Neural progenitor cell (in vitro differentiated cells): Measurements from ENCODE around the gene RGSL1. TPM values are rescaled to one million over a fixed set of nuclear protein-coding genes. Genes with fewer than 3 reads are reported as not detected.

Experiments used
- DNase-seq: peaks from one replicate; pipeline ENCODE4 v3.0.0-alpha.2; 2016; ENCODE audit warnings: low spot score
- H2AFZ ChIP-seq: fragments of 200-600 bp; sonication (generic); replicated peaks from 2 replicates; pipeline ENCODE4 v1.6.1; 2016; ENCODE audit warnings: antibody characterized with exemption
- H3F3A ChIP-seq: fragments of 200-600 bp; sonication (generic); 2 replicates; pipeline ENCODE4 v1.6.1; 2016; ENCODE audit warnings: antibody characterized with exemption, low read depth
- H3K27ac ChIP-seq: fragments of 200-600 bp; sonication (generic); 2 replicates; pipeline ENCODE4 v1.5.1; 2016; ENCODE audit warnings: mild to moderate bottlenecking
- H3K27me3 ChIP-seq: fragments of 200-600 bp; sonication (generic); 2 replicates; pipeline ENCODE4 v1.6.1; 2016; ENCODE audit warnings: mild to moderate bottlenecking, moderate library complexity
- H3K36me3 ChIP-seq: fragments of 200-600 bp; sonication (generic); 2 replicates; pipeline ENCODE4 v1.5.1; 2016
- H3K4me1 ChIP-seq: fragments of 200-600 bp; sonication (generic); 2 replicates; pipeline ENCODE4 v1.6.1; 2016; ENCODE audit warnings: mixed run types
- H3K4me2 ChIP-seq: fragments of 200-600 bp; sonication (generic); 2 replicates; pipeline ENCODE4 v1.6.1; 2016
- H3K4me3 ChIP-seq: fragments of 200-600 bp; sonication (generic); 2 replicates; pipeline ENCODE4 v1.5.1; 2016
- H3K79me2 ChIP-seq: fragments of 200-600 bp; sonication (generic); 2 replicates; pipeline ENCODE4 v1.6.1; 2016; ENCODE audit warnings: low read depth
- H3K9ac ChIP-seq: fragments of 200-600 bp; sonication (generic); 2 replicates; pipeline ENCODE4 v1.6.1; 2016
- H3K9me3 ChIP-seq: fragments of 200-600 bp; sonication (generic); 2 replicates; pipeline ENCODE4 v1.5.1; 2016; ENCODE audit warnings: low read depth
- H4K20me1 ChIP-seq: fragments of 200-600 bp; sonication (generic); 2 replicates; pipeline ENCODE4 v1.6.1; 2016; ENCODE audit warnings: low read depth
- H3K27ac Mint-ChIP-seq: 3 replicates; pipeline ENCODE4 v1.8.0; 2021; ENCODE audit warnings: mixed read lengths
- H3K27me3 Mint-ChIP-seq: 2 replicates; pipeline ENCODE4 v1.8.0; 2022; ENCODE audit warnings: low read depth, mild to moderate bottlenecking, inconsistent platforms, moderate library complexity, mixed read lengths; ENCODE audit not compliant: insufficient read depth
- H3K36me3 Mint-ChIP-seq: 3 replicates; pipeline ENCODE4 v1.8.0; 2021; ENCODE audit warnings: mixed read lengths
- H3K4me1 Mint-ChIP-seq: 3 replicates; pipeline ENCODE4 v1.8.0; 2021; ENCODE audit warnings: mixed read lengths
- H3K4me3 Mint-ChIP-seq: 3 replicates; pipeline ENCODE4 v1.8.0; 2021; ENCODE audit warnings: mild to moderate bottlenecking, moderate library complexity, mixed read lengths
- H3K9me3 Mint-ChIP-seq: 3 replicates; pipeline ENCODE4 v1.8.0; 2020; ENCODE audit warnings: mixed read lengths
- EZH2 ChIP-seq: fragments of 200-600 bp; sonication (generic); IDR thresholded peaks from 2 replicates; pipeline ENCODE4 v1.6.1; 2017; ENCODE audit warnings: antibody characterized with exemption, mild to moderate bottlenecking, moderate library complexity
- EZH2phosphoT487 ChIP-seq: fragments of 200-600 bp; sonication (generic); IDR thresholded peaks from 2 replicates; pipeline ENCODE4 v1.6.1; 2017; ENCODE audit warnings: antibody characterized with exemption
- total RNA-seq: library from RNA; depleted of rRNA; stranded (reverse); fragments of >200 nt; gene quantifications from 2 replicates; pipeline ENCODE4 v1.2.3, GENCODE V29; 2015; ENCODE audit warnings: low replicate concordance
- TF ChIP-seq, protein P1 (sequence below): fragments of 200-600 bp; sonication (generic); IDR thresholded peaks from 2 replicates; pipeline ENCODE4 v1.5.1; 2017; ENCODE audit warnings: antibody characterized with exemption, mild to moderate bottlenecking

RGSL1 gene
- total RNA-seq, 1 donor from 2014 or later = not detected

DNA sequence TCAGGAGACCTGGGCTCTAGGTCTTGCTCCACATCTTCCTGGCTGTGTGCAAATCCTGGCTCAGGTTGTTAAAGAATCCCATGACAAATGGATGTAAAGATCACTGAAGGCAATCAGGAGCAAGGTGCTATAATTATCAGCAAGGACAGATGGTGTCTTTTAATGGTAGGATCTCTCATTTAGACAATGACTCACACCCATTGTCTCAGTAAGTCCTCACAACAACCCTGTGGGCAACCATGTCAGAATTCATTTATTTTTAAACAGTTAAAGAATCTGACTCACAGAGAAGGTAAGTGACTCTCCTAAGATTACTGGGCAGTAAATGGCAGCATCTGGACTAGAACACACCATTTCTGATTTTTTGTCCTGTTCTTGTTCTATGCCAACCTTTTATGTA is 106.3 kb downstream of the RGSL1 start:
- H3K9me3 Mint-ChIP-seq = peaks cover 10% of the 10 kb centered on the region
- H3K27me3 ChIP-seq = no peaks in the 10 kb centered on the region
- H3K27ac ChIP-seq = no peak overlapping the region
- H3K4me1 ChIP-seq = no peaks in the 10 kb centered on the region
- H4K20me1 ChIP-seq = no peaks in the 10 kb centered on the region
- no peak overlapping the region for H3K9ac ChIP-seq
- no peaks in the 10 kb centered on the region for H3K36me3 Mint-ChIP-seq
- no peak overlapping the region for H2AFZ ChIP-seq
- no peaks in the 10 kb centered on the region for H3K4me1 Mint-ChIP-seq
- no peaks in the 10 kb centered on the region for H3F3A ChIP-seq
- no peaks in the 10 kb centered on the region for H3K9me3 ChIP-seq
- TF ChIP-seq EZH2 (no peak), EZH2phosphoT487 (no peak)
- TF ChIP-seq, protein P1, sequence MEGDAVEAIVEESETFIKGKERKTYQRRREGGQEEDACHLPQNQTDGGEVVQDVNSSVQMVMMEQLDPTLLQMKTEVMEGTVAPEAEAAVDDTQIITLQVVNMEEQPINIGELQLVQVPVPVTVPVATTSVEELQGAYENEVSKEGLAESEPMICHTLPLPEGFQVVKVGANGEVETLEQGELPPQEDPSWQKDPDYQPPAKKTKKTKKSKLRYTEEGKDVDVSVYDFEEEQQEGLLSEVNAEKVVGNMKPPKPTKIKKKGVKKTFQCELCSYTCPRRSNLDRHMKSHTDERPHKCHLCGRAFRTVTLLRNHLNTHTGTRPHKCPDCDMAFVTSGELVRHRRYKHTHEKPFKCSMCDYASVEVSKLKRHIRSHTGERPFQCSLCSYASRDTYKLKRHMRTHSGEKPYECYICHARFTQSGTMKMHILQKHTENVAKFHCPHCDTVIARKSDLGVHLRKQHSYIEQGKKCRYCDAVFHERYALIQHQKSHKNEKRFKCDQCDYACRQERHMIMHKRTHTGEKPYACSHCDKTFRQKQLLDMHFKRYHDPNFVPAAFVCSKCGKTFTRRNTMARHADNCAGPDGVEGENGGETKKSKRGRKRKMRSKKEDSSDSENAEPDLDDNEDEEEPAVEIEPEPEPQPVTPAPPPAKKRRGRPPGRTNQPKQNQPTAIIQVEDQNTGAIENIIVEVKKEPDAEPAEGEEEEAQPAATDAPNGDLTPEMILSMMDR = no peak
- H3K36me3 ChIP-seq = no peaks in the 10 kb centered on the region
- H3K79me2 ChIP-seq = no peaks in the 10 kb centered on the region
- H3K4me2 ChIP-seq = no peak overlapping the region
- no peak overlapping the region for H3K4me3 ChIP-seq
- H3K27me3 Mint-ChIP-seq = peaks cover 5% of the 10 kb centered on the region
- no peak for DNase-seq
- H3K27ac Mint-ChIP-seq = no peak overlapping the region
- H3K4me3 Mint-ChIP-seq = no peak overlapping the region

DNA sequence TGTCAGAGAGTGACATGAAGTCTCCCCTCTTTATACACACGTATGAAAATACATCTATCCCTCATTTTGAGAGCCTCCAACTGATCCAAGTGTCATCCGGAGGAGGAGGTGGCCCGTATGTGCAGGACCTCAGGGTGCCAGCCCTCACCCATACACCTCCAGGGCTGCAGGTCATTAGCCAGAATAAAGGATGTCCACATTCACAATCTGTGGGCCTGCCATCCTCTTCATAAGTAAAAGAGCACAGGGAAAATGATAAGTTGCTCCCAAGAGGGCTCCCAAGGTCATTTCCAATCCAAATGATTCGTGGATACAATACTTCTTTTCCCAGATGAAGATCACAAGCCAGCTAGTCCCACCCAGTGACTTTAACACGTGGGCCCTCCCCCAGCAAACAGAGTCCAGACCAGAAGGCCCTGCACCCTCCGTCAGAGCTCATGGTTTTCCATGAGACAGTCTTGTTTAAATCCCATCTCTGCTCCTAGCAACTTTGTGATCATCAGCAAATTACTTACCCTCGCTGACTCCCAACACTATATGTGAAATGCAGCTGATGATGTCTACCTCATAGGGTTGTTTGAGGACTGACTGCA is 110.5 kb downstream of the RGSL1 start:
- Mint-ChIP-seq H3K4me1 (no peaks in the 10 kb centered on the region), H3K36me3 (no peaks in the 10 kb centered on the region), H3K27ac (no peak overlapping the region), H3K27me3 (no peaks in the 10 kb centered on the region), H3K9me3 (no peaks in the 10 kb centered on the region), H3K4me3 (no peak overlapping the region)
- H3K27me3 ChIP-seq = no peaks in the 10 kb centered on the region
- no peaks in the 10 kb centered on the region for H3F3A ChIP-seq
- H3K4me1 ChIP-seq = no peaks in the 10 kb centered on the region
- no peak overlapping the region for H3K9ac ChIP-seq
- DNase-seq = no peak
- TF ChIP-seq, protein P1 = no peak
- TF ChIP-seq EZH2phosphoT487 (no peak), EZH2 (no peak)
- no peaks in the 10 kb centered on the region for H3K36me3 ChIP-seq
- no peak overlapping the region for H2AFZ ChIP-seq
- H3K27ac ChIP-seq = no peak overlapping the region
- no peaks in the 10 kb centered on the region for H3K9me3 ChIP-seq
- no peaks in the 10 kb centered on the region for H4K20me1 ChIP-seq
- H3K4me3 ChIP-seq = no peak overlapping the region
- no peaks in the 10 kb centered on the region for H3K79me2 ChIP-seq
- no peak overlapping the region for H3K4me2 ChIP-seq

DNA sequence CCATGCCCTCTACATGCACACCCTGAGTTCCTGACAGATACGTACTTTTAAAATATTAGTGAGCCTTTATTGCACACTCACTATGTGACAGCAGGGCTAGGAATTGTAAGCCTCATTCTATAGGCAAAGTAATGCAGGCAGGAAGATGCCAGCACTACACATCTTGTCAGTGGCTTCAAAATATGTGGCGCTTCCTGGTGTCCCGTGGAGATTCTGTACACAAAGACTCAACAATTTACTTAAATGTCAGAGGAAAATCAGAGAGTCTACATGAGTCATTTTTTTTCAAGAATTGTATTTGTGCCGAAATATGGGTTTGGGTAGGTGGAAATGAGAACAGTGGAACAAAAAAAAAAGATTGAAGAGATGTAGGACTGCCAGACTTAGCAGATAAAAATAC is 111.5 kb downstream of the RGSL1 start:
- Histone ChIP-seq H3K9me3 (no peaks in the 10 kb centered on the region), H3K9ac (no peak overlapping the region), H3K36me3 (no peaks in the 10 kb centered on the region), H4K20me1 (no peaks in the 10 kb centered on the region), H3K27ac (no peak overlapping the region), H3K4me3 (no peak overlapping the region), H3F3A (no peaks in the 10 kb centered on the region), H3K4me1 (no peaks in the 10 kb centered on the region), H2AFZ (no peak overlapping the region), H3K27me3 (no peaks in the 10 kb centered on the region), H3K4me2 (no peak overlapping the region), H3K79me2 (no peaks in the 10 kb centered on the region)
- Mint-ChIP-seq H3K4me1 (no peaks in the 10 kb centered on the region), H3K36me3 (no peaks in the 10 kb centered on the region), H3K4me3 (no peak overlapping the region), H3K27me3 (no peaks in the 10 kb centered on the region), H3K9me3 (no peaks in the 10 kb centered on the region), H3K27ac (no peak overlapping the region)
- DNase-seq = no peak
- TF ChIP-seq, protein P1 = no peak
- TF ChIP-seq EZH2phosphoT487 (no peak), EZH2 (no peak)
